GM18507 (cell line): ENCODE data around the gene FGD6.
"Not testable (repeated sequence)": the region's sequence is repeated elsewhere in the genome, so short reads cannot be mapped to it uniquely, and the experiment has no call there.

ENCODE experiments used
- DNase-seq: peaks from one replicate; pipeline ENCODE4 v3.0.0; 2011; ENCODE audit warnings: low read depth; ENCODE audit not compliant: insufficient read length; ENCODE audit errors: extremely low spot score
- FAIRE-seq: peaks from 2 replicates; lab custom pipeline; 2011; peaks lifted over from hg19 to GRCh38; lab: Jason Lieb, UNC

FGD6 gene

GRCh38 chr12:95237315-95237714 lies 20.0 kb upstream of the FGD6 start:
- FAIRE-seq (no peak), DNase-seq (no peak)

- DNase-seq, FAIRE-seq: not testable (repeated sequence)
Measured at GRCh38 chr12:95235621-95236020, 18.4 kb upstream of the FGD6 start.

GRCh38 chr12:95234187-95234586 lies 16.9 kb upstream of the FGD6 start:
- not testable (repeated sequence) for FAIRE-seq, DNase-seq

GRCh38 chr12:95231190-95231589 lies 13.9 kb upstream of the FGD6 start:
- FAIRE-seq (no peak), DNase-seq (no peak)

GRCh38 chr12:95230313-95230712 lies 13.0 kb upstream of the FGD6 start:
- FAIRE-seq: no peak
- DNase-seq: no peak

GRCh38 chr12:95229636-95230035 lies 12.4 kb upstream of the FGD6 start:
- no peak for DNase-seq
- no peak for FAIRE-seq

- no peak for FAIRE-seq
- DNase-seq: no peak
Measured at GRCh38 chr12:95228617-95229016, 11.3 kb upstream of the FGD6 start.

- no peak for DNase-seq
- no peak for FAIRE-seq
Measured at GRCh38 chr12:95227818-95228356, 10.6 kb upstream of the FGD6 start.

GRCh38 chr12:95225645-95226212 lies 8.5 kb upstream of the FGD6 start:
- DNase-seq (no peak), FAIRE-seq (no peak)

GRCh38 chr12:95224202-95225170 lies 7.2 kb upstream of the FGD6 start:
- DNase-seq (no peak), FAIRE-seq (no peak)

GRCh38 chr12:95220726-95221125 lies 3.5 kb upstream of the FGD6 start:
- FAIRE-seq: no peak
- no peak for DNase-seq

- no peak for DNase-seq
- no peak for FAIRE-seq
Measured at GRCh38 chr12:95220190-95220589, 2.9 kb upstream of the FGD6 start.

GRCh38 chr12:95218150-95219133 lies 1.2 kb upstream of the FGD6 start:
- DNase-seq: no peak
- peak; percentile 73 for FAIRE-seq

GRCh38 chr12:95216711-95217376 lies 423 bp downstream of the FGD6 start:
- FAIRE-seq (peak; percentile 56), DNase-seq (no peak)

GRCh38 chr12:95215949-95216348 lies 1.3 kb downstream of the FGD6 start:
- no peak for DNase-seq
- FAIRE-seq: peak; percentile 73

GRCh38 chr12:95214466-95214865 lies 2.8 kb downstream of the FGD6 start:
- DNase-seq (no peak), FAIRE-seq (no peak)

GRCh38 chr12:95213928-95214327 lies 3.3 kb downstream of the FGD6 start:
- DNase-seq: no peak
- no peak for FAIRE-seq

- no peak for DNase-seq
- no peak for FAIRE-seq
Measured at GRCh38 chr12:95213119-95213518, 4.1 kb downstream of the FGD6 start.

GRCh38 chr12:95212586-95212985 lies 4.7 kb downstream of the FGD6 start:
- no peak for FAIRE-seq

More at GRCh38 chr12:95212586-95212985, 4.7 kb downstream of the FGD6 start:
- no peak for DNase-seq
